Stimulated activated CD4-positive, alpha-beta T cell treated with anti-CD3 and anti-CD28 coated beads, Interleukin-4, amount 100 ng/mL, for 24 hours (primary cell): ENCODE data around the gene SIPA1L2.

Experiments
- DNase-seq: peaks from one replicate; pipeline ENCODE4 v3.0.0-alpha.2; 2020

The SIPA1L2 gene

GRCh38 chr1:232641507-232641906 lies 11.6 kb upstream of the SIPA1L2 start:
- DNase-seq, result no peak

GRCh38 chr1:232636799-232637198 lies 6.9 kb upstream of the SIPA1L2 start:
- no peak for DNase-seq

- no peak for DNase-seq
Observed at GRCh38 chr1:232635778-232636356, 5.9 kb upstream of the SIPA1L2 start.

- no peak for DNase-seq
Observed at GRCh38 chr1:232635279-232635678, 5.3 kb upstream of the SIPA1L2 start.

GRCh38 chr1:232634096-232634495 lies 4.2 kb upstream of the SIPA1L2 start:
- no peak for DNase-seq

- no peak for DNase-seq
Observed at GRCh38 chr1:232630894-232631195, 912 bp upstream of the SIPA1L2 start.

- no peak for DNase-seq
Observed at GRCh38 chr1:232629250-232630046, 485 bp downstream of the SIPA1L2 start.

- DNase-seq, result peak; percentile 50
Observed at GRCh38 chr1:232628335-232629249, 1.3 kb downstream of the SIPA1L2 start.

- DNase-seq, result no peak
Observed at GRCh38 chr1:232627645-232628334, 2.1 kb downstream of the SIPA1L2 start.

GRCh38 chr1:232627171-232627570 lies 2.8 kb downstream of the SIPA1L2 start:
- no peak for DNase-seq

GRCh38 chr1:232626452-232626851 lies 3.5 kb downstream of the SIPA1L2 start:
- DNase-seq, result no peak

GRCh38 chr1:232625319-232625868 lies 4.5 kb downstream of the SIPA1L2 start:
- DNase-seq, result no peak

GRCh38 chr1:232624546-232625281 lies 5.2 kb downstream of the SIPA1L2 start:
- no peak for DNase-seq

- no peak for DNase-seq
Observed at GRCh38 chr1:232622981-232623380, 7.0 kb downstream of the SIPA1L2 start.

GRCh38 chr1:232622378-232622777 lies 7.6 kb downstream of the SIPA1L2 start:
- no peak for DNase-seq

- no peak for DNase-seq
Observed at GRCh38 chr1:232621050-232621449, 8.9 kb downstream of the SIPA1L2 start.

- no peak for DNase-seq
Observed at GRCh38 chr1:232620356-232620969, 9.5 kb downstream of the SIPA1L2 start.

- DNase-seq, result no peak
Observed at GRCh38 chr1:232617237-232617636, 12.7 kb downstream of the SIPA1L2 start.

GRCh38 chr1:232615306-232615800 lies 14.6 kb downstream of the SIPA1L2 start:
- DNase-seq, result no peak

GRCh38 chr1:232614811-232615210 lies 15.1 kb downstream of the SIPA1L2 start:
- DNase-seq, result no peak

- no peak for DNase-seq
Observed at GRCh38 chr1:232613752-232614381, 16.1 kb downstream of the SIPA1L2 start.
